Measurements from ENCODE around the gene TPPP2.

The TPPP2 gene

DNA sequence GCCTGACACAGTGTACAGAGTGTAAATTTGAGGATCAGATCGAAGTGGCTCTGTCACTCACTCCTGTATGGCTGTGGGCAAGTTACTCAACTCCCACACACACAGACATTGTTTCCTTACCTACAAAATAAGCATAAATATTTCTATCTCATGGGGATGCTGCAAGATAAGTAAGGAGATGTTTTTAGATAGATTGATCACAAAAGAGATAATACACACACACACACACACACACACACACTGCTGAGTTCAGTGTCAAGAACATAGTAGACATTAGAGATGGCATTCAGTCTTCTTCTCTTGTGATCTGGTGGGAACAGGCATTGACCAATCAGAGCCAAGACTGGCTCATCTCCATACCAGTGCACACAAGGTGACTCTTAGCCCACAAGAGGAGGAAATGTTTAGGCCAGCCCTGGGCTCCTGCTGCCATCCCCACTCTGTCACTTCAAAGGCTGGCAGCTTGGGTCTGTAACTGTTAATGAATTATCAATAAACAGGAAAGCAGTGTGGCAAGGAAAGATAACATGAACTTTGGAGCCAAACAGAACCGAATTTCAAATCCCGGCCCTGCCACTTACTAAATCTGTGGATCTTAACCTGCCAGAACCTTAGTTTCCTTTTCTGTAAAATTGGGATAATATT, 24.2 kb downstream of the TPPP2 start:
- no peak for TF ChIP-seq CTCF (IDR thresholded peaks at IDR 0.05)

- no peak for TF ChIP-seq CTCF (IDR thresholded peaks at IDR 0.05)
Observed at GRCh38 chr14:21054768-21055145, 24.7 kb downstream of the TPPP2 start.

DNA sequence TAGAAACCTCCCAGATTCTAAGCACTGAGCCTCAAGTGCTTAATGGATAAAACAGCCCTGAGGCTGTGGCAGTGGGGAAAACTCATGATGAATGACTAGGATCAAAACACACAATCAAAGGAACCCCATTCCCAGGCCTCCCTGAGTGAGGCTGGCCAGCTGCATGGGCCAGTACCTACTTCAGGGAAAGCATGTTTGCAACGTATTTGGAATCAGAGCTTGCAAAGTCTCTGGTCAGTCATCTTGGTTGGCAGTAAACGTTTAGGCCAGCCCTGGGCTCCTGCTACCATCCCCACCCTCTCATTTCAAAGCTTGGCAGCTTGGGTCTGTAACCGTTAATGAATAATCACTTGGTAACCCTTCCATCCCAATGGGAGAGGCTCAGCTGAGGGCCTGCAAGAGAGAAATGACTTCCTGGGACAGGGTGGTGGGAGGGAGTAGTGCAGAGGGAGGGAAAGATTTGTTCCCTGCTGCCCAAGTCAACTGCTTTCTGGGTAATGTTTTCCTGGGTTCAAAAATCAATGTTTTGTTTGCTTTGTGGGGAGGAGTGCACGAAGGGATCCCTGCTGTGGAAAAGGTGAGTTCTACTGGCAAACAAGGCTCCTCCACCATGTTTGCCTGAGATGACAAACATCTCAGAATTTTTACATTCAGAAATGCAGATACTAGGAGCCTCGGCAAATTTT, 25.6 kb downstream of the TPPP2 start:
- no peak for TF ChIP-seq CTCF (IDR thresholded peaks at IDR 0.05)

- no peak for TF ChIP-seq CTCF (IDR thresholded peaks at IDR 0.05)
Observed at GRCh38 chr14:21056520-21057163, 26.6 kb downstream of the TPPP2 start.

DNA sequence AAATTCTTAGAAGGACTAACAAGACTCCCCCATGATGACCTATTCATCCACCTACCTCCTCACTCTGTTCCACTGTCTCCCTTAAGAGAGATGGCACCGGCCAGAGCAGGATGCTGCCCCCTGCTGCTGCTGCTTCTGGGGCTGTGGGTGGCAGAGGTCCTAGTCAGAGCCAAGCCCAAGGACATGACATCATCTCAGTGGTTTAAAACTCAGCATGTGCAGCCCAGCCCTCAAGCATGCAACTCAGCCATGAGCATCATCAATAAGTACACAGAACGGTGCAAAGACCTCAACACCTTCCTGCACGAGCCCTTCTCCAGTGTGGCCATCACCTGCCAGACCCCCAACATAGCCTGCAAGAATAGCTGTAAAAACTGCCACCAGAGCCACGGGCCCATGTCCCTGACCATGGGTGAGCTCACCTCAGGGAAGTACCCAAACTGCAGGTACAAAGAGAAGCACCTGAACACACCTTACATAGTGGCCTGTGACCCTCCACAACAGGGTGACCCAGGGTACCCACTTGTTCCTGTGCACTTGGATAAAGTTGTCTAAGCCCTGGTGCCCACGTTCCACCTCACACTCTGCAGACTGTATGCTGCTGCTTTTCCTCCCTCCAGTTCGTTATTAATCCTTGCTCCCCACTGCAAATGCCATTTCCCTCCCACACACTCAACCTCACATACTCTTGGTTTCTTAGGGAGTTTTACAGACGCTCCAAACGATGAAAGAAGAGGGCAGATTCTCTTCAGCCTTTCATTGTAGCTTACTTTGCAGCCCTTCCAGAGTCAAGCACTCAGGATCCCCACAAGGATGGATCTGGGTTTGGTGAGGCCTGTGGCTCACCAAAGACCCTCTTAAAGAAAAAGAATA, 28.0 kb downstream of the TPPP2 start, which contains the start of gene RNASE8:
TSS of gene RNASE8 (plus strand) at position 20 of the 873 bp plus-strand sequence. CDS start at position 91, 71 bp downstream.
- no peak for TF ChIP-seq CTCF (IDR thresholded peaks at IDR 0.05)

GRCh38 chr14:21058903-21059302, 28.9 kb downstream of the TPPP2 start:
- TF ChIP-seq CTCF (IDR thresholded peaks at IDR 0.05), result no peak
